ENCODE measurements around the gene TEX48.

The TEX48 gene

DNA sequence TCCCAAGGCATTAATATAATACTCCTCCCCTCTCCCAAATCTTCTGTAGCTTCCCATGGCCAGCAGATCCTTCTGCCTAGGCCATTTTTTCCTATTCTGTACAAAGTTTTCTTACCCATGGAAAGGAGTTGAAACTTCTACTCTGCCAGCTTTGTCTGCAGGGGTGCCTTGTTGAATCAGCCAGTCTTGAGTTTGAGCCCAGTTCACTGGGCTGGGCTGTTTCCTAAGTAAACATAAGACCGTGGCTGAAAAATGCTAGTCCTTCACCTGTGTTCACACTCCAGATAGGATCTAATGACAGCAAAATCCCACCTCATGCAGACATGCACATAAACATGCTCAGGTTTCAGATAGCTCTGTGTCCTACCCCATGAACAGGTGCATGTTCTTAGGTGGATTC is 10.4 kb downstream of the TEX48 start:
- TF ChIP-seq, protein P1, sequence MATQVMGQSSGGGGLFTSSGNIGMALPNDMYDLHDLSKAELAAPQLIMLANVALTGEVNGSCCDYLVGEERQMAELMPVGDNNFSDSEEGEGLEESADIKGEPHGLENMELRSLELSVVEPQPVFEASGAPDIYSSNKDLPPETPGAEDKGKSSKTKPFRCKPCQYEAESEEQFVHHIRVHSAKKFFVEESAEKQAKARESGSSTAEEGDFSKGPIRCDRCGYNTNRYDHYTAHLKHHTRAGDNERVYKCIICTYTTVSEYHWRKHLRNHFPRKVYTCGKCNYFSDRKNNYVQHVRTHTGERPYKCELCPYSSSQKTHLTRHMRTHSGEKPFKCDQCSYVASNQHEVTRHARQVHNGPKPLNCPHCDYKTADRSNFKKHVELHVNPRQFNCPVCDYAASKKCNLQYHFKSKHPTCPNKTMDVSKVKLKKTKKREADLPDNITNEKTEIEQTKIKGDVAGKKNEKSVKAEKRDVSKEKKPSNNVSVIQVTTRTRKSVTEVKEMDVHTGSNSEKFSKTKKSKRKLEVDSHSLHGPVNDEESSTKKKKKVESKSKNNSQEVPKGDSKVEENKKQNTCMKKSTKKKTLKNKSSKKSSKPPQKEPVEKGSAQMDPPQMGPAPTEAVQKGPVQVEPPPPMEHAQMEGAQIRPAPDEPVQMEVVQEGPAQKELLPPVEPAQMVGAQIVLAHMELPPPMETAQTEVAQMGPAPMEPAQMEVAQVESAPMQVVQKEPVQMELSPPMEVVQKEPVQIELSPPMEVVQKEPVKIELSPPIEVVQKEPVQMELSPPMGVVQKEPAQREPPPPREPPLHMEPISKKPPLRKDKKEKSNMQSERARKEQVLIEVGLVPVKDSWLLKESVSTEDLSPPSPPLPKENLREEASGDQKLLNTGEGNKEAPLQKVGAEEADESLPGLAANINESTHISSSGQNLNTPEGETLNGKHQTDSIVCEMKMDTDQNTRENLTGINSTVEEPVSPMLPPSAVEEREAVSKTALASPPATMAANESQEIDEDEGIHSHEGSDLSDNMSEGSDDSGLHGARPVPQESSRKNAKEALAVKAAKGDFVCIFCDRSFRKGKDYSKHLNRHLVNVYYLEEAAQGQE (IDR thresholded peaks at IDR 0.05; ENCODE audit: insufficient read depth in 1 of 2, low read depth in 2 of 2, low read length in 2 of 2), result no peak
- TF ChIP-seq FOXP2 (optimal IDR thresholded peaks at IDR 0.05; ENCODE audit: borderline replicate concordance, extremely low read depth, extremely low read length, insufficient read depth) (no peak), SIN3A (IDR thresholded peaks at IDR 0.05; ENCODE audit: borderline replicate concordance, insufficient read depth, low read length) (no peak), TAF1 (IDR thresholded peaks at IDR 0.05; ENCODE audit: borderline replicate concordance, insufficient read depth, low read length) (no peak), POLR2AphosphoS5 (IDR thresholded peaks at IDR 0.05; ENCODE audit: low read depth, low read length) (no peak)

DNA sequence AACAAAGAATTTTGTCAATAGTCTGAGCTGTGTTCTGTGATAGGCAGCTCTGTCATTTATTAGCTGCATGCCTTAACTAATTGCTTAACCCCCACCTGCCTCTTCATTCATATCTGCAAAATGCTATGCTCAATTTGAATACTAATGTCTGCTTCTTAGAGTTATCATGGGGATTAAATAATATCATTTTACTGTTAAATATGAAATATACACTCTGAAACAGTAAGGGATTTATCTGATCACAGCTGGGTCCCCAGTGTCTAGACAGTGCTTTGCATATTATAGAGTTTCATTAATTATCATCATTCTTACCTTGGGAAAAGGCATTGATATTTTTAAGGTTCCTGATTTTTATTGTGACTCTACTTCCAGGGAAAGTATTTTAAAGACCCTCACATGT is 12.0 kb downstream of the TEX48 start:
- TF ChIP-seq FOXP2 (optimal IDR thresholded peaks at IDR 0.05; ENCODE audit: borderline replicate concordance, extremely low read depth, extremely low read length, insufficient read depth) (no peak), TAF1 (IDR thresholded peaks at IDR 0.05; ENCODE audit: borderline replicate concordance, insufficient read depth, low read length) (no peak), POLR2AphosphoS5 (IDR thresholded peaks at IDR 0.05; ENCODE audit: low read depth, low read length) (no peak), SIN3A (IDR thresholded peaks at IDR 0.05; ENCODE audit: borderline replicate concordance, insufficient read depth, low read length) (no peak)
- TF ChIP-seq, protein P1 (IDR thresholded peaks at IDR 0.05; ENCODE audit: insufficient read depth in 1 of 2, low read depth in 2 of 2, low read length in 2 of 2), result no peak

DNA sequence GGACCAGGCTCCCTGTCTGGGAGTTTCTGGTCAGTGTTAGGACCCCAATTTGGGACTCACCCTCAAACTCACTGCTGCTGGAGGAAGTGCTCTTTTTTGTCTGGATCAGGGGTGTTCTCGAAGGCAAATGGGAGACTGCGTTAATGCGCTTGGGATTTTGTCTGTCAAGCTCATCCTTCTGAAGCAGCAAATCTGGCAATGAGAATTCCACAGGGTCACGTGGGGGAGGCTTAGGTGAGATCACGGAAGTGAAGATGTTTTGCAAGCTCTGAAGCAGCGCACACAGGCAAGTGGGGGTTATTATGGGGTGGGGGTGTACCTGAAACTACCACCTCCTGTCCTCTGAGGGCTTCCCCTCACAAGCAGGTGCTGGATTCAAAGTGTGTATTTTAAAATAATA is 13.8 kb downstream of the TEX48 start:
- TF ChIP-seq SIN3A (IDR thresholded peaks at IDR 0.05; ENCODE audit: borderline replicate concordance, insufficient read depth, low read length), result no peak
- no peak for TF ChIP-seq TAF1 (IDR thresholded peaks at IDR 0.05; ENCODE audit: borderline replicate concordance, insufficient read depth, low read length)
- no peak for TF ChIP-seq FOXP2 (optimal IDR thresholded peaks at IDR 0.05; ENCODE audit: borderline replicate concordance, extremely low read depth, extremely low read length, insufficient read depth)
- TF ChIP-seq, protein P1 (IDR thresholded peaks at IDR 0.05; ENCODE audit: insufficient read depth in 1 of 2, low read depth in 2 of 2, low read length in 2 of 2), result no peak
- no peak for TF ChIP-seq POLR2AphosphoS5 (IDR thresholded peaks at IDR 0.05; ENCODE audit: low read depth, low read length)

DNA sequence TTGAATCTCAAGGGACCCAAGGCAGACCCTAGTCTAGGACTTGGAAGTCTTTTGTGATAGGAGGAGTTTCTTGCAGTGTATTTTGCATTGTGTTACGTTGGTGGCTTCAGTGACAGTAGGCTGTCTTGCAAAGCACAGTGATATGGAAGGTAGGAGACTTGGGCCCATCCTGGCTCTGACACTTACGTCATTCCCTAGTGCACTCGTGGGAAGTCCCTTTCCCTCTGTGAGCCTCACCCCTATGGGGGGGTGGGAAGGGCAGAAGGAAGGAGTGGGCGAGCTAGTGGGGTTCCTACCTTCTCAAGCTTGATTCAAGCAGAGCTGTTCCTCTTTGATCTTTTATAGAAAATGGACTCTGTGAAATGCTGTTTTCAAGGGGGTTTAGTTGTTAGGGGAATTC is 15.1 kb downstream of the TEX48 start:
- TF ChIP-seq, protein P1 (IDR thresholded peaks at IDR 0.05; ENCODE audit: insufficient read depth in 1 of 2, low read depth in 2 of 2, low read length in 2 of 2), result no peak
- TF ChIP-seq FOXP2 (optimal IDR thresholded peaks at IDR 0.05; ENCODE audit: borderline replicate concordance, extremely low read depth, extremely low read length, insufficient read depth) (no peak), SIN3A (IDR thresholded peaks at IDR 0.05; ENCODE audit: borderline replicate concordance, insufficient read depth, low read length) (no peak), POLR2AphosphoS5 (IDR thresholded peaks at IDR 0.05; ENCODE audit: low read depth, low read length) (no peak), TAF1 (IDR thresholded peaks at IDR 0.05; ENCODE audit: borderline replicate concordance, insufficient read depth, low read length) (no peak)

DNA sequence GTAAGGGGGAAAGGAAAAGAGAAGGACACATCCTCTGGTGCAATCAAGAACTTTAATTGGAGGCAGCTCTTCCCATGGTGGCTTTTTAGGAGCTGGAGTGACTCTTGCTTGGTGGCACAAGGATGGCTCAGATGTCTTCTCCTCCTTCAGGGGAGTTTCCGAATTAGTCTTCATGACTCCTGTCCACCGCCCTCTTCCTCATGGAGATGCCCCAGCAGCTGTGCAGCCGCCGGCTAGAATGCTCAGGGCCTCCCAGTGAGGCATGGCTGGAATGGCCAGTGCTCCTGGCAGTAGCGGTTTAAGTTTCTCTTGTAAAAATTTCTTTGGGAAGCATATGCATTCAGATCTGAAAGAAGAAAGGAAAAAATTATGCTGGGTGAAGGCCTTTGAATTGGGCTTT is 15.6 kb downstream of the TEX48 start:
- TF ChIP-seq SIN3A (IDR thresholded peaks at IDR 0.05; ENCODE audit: borderline replicate concordance, insufficient read depth, low read length), result no peak
- no peak for TF ChIP-seq POLR2AphosphoS5 (IDR thresholded peaks at IDR 0.05; ENCODE audit: low read depth, low read length)
- TF ChIP-seq TAF1 (IDR thresholded peaks at IDR 0.05; ENCODE audit: borderline replicate concordance, insufficient read depth, low read length), result no peak
- TF ChIP-seq, protein P1 (IDR thresholded peaks at IDR 0.05; ENCODE audit: insufficient read depth in 1 of 2, low read depth in 2 of 2, low read length in 2 of 2), result no peak
- no peak for TF ChIP-seq FOXP2 (optimal IDR thresholded peaks at IDR 0.05; ENCODE audit: borderline replicate concordance, extremely low read depth, extremely low read length, insufficient read depth)

Measured in PFSK-1 (cell line).